Neural cell (in vitro differentiated cells): ENCODE measurements around the gene LRRC27.

Experiments
- EP300 ChIP-seq: fragments of 450-650 bp; conservative IDR thresholded peaks from 2 replicates; pipeline ENCODE4 v1.6.1; 2014; ENCODE audit warnings: antibody characterized with exemption, mild to moderate bottlenecking, moderate library complexity; ENCODE audit not compliant: poor library complexity, severe bottlenecking
- EZH2 ChIP-seq: fragments of 200-600, 300-800 bp; shearing (Covaris generic), sonication (generic); IDR thresholded peaks from 2 replicates; pipeline ENCODE4 v1.6.1; 2014; ENCODE audit warnings: antibody characterized with exemption, low read length, borderline replicate concordance, mild to moderate bottlenecking; ENCODE audit not compliant: insufficient read depth, poor library complexity, severe bottlenecking
- MXI1 ChIP-seq: fragments of 450-650 bp; conservative IDR thresholded peaks from 2 replicates; pipeline ENCODE4 v1.6.1; 2014; ENCODE audit warnings: antibody characterized with exemption, mild to moderate bottlenecking; ENCODE audit not compliant: poor library complexity, severe bottlenecking
- POLR2AphosphoS5 ChIP-seq: IDR thresholded peaks from 2 replicates; pipeline ENCODE4 v1.6.1; 2012
- RAD21 ChIP-seq: fragments of 450-650 bp; conservative IDR thresholded peaks from 2 replicates; pipeline ENCODE4 v1.6.1; 2014; ENCODE audit warnings: antibody characterized with exemption, mild to moderate bottlenecking, moderate library complexity
- TF ChIP-seq, protein P1 (sequence below): fragments of 450-650 bp; IDR thresholded peaks from 2 replicates; pipeline ENCODE4 v1.5.1; 2014; ENCODE audit warnings: antibody characterized with exemption, mild to moderate bottlenecking, moderate library complexity; ENCODE audit not compliant: poor library complexity, severe bottlenecking
- TF ChIP-seq, protein P2 (sequence below): IDR thresholded peaks from 2 replicates; pipeline ENCODE4 v1.6.1; 2012; ENCODE audit warnings: borderline replicate concordance

- TF ChIP-seq, protein P1, sequence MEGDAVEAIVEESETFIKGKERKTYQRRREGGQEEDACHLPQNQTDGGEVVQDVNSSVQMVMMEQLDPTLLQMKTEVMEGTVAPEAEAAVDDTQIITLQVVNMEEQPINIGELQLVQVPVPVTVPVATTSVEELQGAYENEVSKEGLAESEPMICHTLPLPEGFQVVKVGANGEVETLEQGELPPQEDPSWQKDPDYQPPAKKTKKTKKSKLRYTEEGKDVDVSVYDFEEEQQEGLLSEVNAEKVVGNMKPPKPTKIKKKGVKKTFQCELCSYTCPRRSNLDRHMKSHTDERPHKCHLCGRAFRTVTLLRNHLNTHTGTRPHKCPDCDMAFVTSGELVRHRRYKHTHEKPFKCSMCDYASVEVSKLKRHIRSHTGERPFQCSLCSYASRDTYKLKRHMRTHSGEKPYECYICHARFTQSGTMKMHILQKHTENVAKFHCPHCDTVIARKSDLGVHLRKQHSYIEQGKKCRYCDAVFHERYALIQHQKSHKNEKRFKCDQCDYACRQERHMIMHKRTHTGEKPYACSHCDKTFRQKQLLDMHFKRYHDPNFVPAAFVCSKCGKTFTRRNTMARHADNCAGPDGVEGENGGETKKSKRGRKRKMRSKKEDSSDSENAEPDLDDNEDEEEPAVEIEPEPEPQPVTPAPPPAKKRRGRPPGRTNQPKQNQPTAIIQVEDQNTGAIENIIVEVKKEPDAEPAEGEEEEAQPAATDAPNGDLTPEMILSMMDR = no peak
- TF ChIP-seq, protein P2, sequence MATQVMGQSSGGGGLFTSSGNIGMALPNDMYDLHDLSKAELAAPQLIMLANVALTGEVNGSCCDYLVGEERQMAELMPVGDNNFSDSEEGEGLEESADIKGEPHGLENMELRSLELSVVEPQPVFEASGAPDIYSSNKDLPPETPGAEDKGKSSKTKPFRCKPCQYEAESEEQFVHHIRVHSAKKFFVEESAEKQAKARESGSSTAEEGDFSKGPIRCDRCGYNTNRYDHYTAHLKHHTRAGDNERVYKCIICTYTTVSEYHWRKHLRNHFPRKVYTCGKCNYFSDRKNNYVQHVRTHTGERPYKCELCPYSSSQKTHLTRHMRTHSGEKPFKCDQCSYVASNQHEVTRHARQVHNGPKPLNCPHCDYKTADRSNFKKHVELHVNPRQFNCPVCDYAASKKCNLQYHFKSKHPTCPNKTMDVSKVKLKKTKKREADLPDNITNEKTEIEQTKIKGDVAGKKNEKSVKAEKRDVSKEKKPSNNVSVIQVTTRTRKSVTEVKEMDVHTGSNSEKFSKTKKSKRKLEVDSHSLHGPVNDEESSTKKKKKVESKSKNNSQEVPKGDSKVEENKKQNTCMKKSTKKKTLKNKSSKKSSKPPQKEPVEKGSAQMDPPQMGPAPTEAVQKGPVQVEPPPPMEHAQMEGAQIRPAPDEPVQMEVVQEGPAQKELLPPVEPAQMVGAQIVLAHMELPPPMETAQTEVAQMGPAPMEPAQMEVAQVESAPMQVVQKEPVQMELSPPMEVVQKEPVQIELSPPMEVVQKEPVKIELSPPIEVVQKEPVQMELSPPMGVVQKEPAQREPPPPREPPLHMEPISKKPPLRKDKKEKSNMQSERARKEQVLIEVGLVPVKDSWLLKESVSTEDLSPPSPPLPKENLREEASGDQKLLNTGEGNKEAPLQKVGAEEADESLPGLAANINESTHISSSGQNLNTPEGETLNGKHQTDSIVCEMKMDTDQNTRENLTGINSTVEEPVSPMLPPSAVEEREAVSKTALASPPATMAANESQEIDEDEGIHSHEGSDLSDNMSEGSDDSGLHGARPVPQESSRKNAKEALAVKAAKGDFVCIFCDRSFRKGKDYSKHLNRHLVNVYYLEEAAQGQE = no peak
- TF ChIP-seq RAD21 = no peak
- TF ChIP-seq EZH2 = no peak
- no peak for TF ChIP-seq EP300
- no peak for TF ChIP-seq POLR2AphosphoS5
- no peak for TF ChIP-seq MXI1
These were observed 73.0 kb downstream of the LRRC27 start for GRCh38 chr10:132404911-132405462.
